A549 treated with AZD2906 at 1 μM for 4 hours (cell line): ENCODE measurements around the gene SERGEF. TPM values are rescaled to one million over a fixed set of nuclear protein-coding genes. Genes with fewer than 3 reads are reported as not detected.

Experiments used
- total RNA-seq: library from RNA; stranded (reverse); fragments of 200-300 nt; extraction: Qiagen RNA extraction; gene quantifications from 5 replicates; pipeline ENCODE4 v1.2.3, GENCODE V29; 2022

Gene SERGEF
- total RNA-seq = 15.1 to 19.3 TPM (median 16.9 TPM) in 5 replicates

GRCh38 chr11:18012906-18013781, at the start of gene SERGEF:
SERGEF (minus strand) TSS chr11:18013047; CDS start chr11:18013010, 37 bp downstream.

GRCh38 chr11:18046116-18046777, 33.4 kb upstream of the SERGEF start, which contains the start of gene TPH1:
TPH1 (minus strand) TSS chr11:18046269; CDS start chr11:18040762, 5,507 bp downstream.

Other genes with a start within 250 kb of the SERGEF start
- 0.01 to 0.03 TPM (median 0.02 TPM) in 5 replicates for gene TPH1, start 33.2 kb upstream of the SERGEF start, total RNA-seq
- 35.3 to 41.8 TPM (median 36.7 TPM) in 5 replicates for gene SAAL1, start 93.0 kb upstream of the SERGEF start, total RNA-seq
- gene MRGPRX3, start 119.5 kb upstream of the SERGEF start, total RNA-seq = 0.06 to 0.07 TPM in 2 of 5 replicates, not detected in the others
- gene MRGPRX4, start 159.8 kb upstream of the SERGEF start, total RNA-seq = not detected in 5 replicates
- gene SAA4, start 223.8 kb upstream of the SERGEF start, total RNA-seq = not detected in 5 replicates
- 0.15 to 0.24 TPM in 2 of 5 replicates, not detected in the others for gene SAA2, start 235.6 kb upstream of the SERGEF start, total RNA-seq